AG04450 (cell line): Measurements from ENCODE around the gene MTMR3. TPM values are rescaled to one million over a fixed set of nuclear protein-coding genes. Genes with fewer than 3 reads are reported as not detected.

Experiments
- CTCF ChIA-PET: fragments of 300-600, 350-600 bp; formaldehyde crosslinking; extraction: SDS; loops from one replicate; lab custom pipeline; 2022; ENCODE audit warnings: antibody characterized with exemption, inconsistent platforms; lab: Charles Lee
- POLR2A ChIA-PET: fragments of 350-600 bp; formaldehyde crosslinking; extraction: SDS; loops from one replicate; lab custom pipeline; 2021; ENCODE audit warnings: antibody characterized with exemption, inconsistent platforms; lab: Yijun Ruan, JAX
- DNase-seq: peaks from one replicate; pipeline ENCODE4 v3.0.0-alpha.2; 2011; ENCODE audit warnings: low read depth, low spot score
- H3K27ac ChIP-seq: one replicate; pipeline ENCODE4 v1.5.1; 2012; ENCODE audit warnings: low read depth, low read length, control low read depth
- H3K27me3 ChIP-seq: one replicate; pipeline ENCODE4 v1.6.0; 2012; ENCODE audit warnings: low read length; ENCODE audit not compliant: control insufficient read depth, insufficient read depth
- H3K4me3 ChIP-seq: 2 replicates; pipeline ENCODE4 v1.5.1; 2011; ENCODE audit warnings: mild to moderate bottlenecking, low read depth, low read length, control low read depth
- H3K9me3 ChIP-seq: 2 replicates; pipeline ENCODE4 v1.5.1; 2012; ENCODE audit warnings: low read length; ENCODE audit not compliant: control insufficient read depth, insufficient read depth
- CTCF ChIP-seq: IDR thresholded peaks from 2 replicates; pipeline ENCODE4 v1.5.1; 2011; ENCODE audit warnings: low read depth, low read length, control low read depth, inconsistent platforms
- polyA plus RNA-seq: library from polyadenylated mRNA; depleted of rRNA; stranded (reverse); fragments of >200 nt; gene quantifications from 2 replicates; pipeline ENCODE4 v1.2.3, GENCODE V29; 2011

The MTMR3 gene
- polyA plus RNA-seq, 1 experiment = 27.8 TPM

- no peak for TF ChIP-seq CTCF
- POLR2A ChIA-PET = no interaction called here
- Histone ChIP-seq H3K9me3 (no peaks in the 10 kb centered on the region; the same call in 1 of the 2 replicates), H3K27me3 (no peaks in the 10 kb centered on the region), H3K4me3 (no peak overlapping the region), H3K27ac (no peak overlapping the region)
- CTCF ChIA-PET = no interaction called here
- no peak for DNase-seq
Observed at GRCh38 chr22:29940526-29940925, 57.6 kb downstream of the MTMR3 start.

- CTCF ChIA-PET = interaction anchor here (0.6 kb wide), 1 partner anchor 1031 kb away, joined by 3 read pairs; no protein-coding TSS in a partner anchor
- H3K9me3 ChIP-seq = no peaks in the 10 kb centered on the region; the same call in 1 of the 2 replicates
- H3K27ac ChIP-seq = no peak overlapping the region
- no peak for DNase-seq
- H3K4me3 ChIP-seq = no peak overlapping the region
- POLR2A ChIA-PET = no interaction called here
- TF ChIP-seq CTCF = no peak
- H3K27me3 ChIP-seq = no peaks in the 10 kb centered on the region
Observed at GRCh38 chr22:29944339-29944738, 61.4 kb downstream of the MTMR3 start.

- Histone ChIP-seq H3K9me3 (no peaks in the 10 kb centered on the region; the same call in 1 of the 2 replicates), H3K27ac (no peak overlapping the region), H3K27me3 (no peaks in the 10 kb centered on the region), H3K4me3 (no peak overlapping the region)
- TF ChIP-seq CTCF = no peak
- POLR2A ChIA-PET = interaction anchor here (0.6 kb wide), 1 partner anchor 33 kb away, joined by 3 read pairs; no protein-coding TSS in a partner anchor
- CTCF ChIA-PET = no interaction called here
- no peak for DNase-seq
Observed at GRCh38 chr22:29945435-29945834, 62.5 kb downstream of the MTMR3 start.

- TF ChIP-seq CTCF = no peak
- no peaks in the 10 kb centered on the region; the same call in 1 of the 2 replicates for H3K9me3 ChIP-seq
- H3K27ac ChIP-seq = no peak overlapping the region
- CTCF ChIA-PET = interaction anchor here (0.6 kb wide), 1 partner anchor 317 kb away, joined by 3 read pairs; no protein-coding TSS in a partner anchor
- no peaks in the 10 kb centered on the region for H3K27me3 ChIP-seq
- POLR2A ChIA-PET = no interaction called here
- no peak for DNase-seq
- no peak overlapping the region for H3K4me3 ChIP-seq
Observed at GRCh38 chr22:29946220-29946619, 63.2 kb downstream of the MTMR3 start.

- no peaks in the 10 kb centered on the region; the same call in 1 of the 2 replicates for H3K9me3 ChIP-seq
- no peak for DNase-seq
- no peak overlapping the region for H3K4me3 ChIP-seq
- CTCF ChIA-PET = interaction anchor here (0.7 to 1.2 kb wide), 2 partner anchors 57 to 64 kb away, joined by 3 to 4 read pairs; no protein-coding TSS in a partner anchor
- POLR2A ChIA-PET = interaction anchor here (0.7 kb wide), 1 partner anchor 220 kb away, joined by 4 read pairs; no protein-coding TSS in a partner anchor
- no peak for TF ChIP-seq CTCF
- H3K27me3 ChIP-seq = no peaks in the 10 kb centered on the region
- H3K27ac ChIP-seq = no peak overlapping the region
Observed at GRCh38 chr22:29947410-29948384, 64.7 kb downstream of the MTMR3 start.
